NCI-H2227 treated with DMSO at 0.1 percent for 48 hours (cell line): Measurements from ENCODE around the gene IL6ST.
A peak's percentile ranks its signal among the peaks of the same experiment; 100 is the strongest.
"Not testable (repeated sequence)": the region's sequence is repeated elsewhere in the genome, so short reads cannot be mapped to it uniquely, and the experiment has no call there.

Experiments used
- DNase-seq: peaks from one replicate; lab custom pipeline; 2025; lab: John Stamatoyannopoulos, UW

The IL6ST gene

GRCh38 chr5:55994495-55994997, at the start of gene IL6ST:
IL6ST (minus strand) TSS chr5:55994963; CDS start chr5:55976278, 18,685 bp downstream.
- peak; percentile 40 for DNase-seq

DNA sequence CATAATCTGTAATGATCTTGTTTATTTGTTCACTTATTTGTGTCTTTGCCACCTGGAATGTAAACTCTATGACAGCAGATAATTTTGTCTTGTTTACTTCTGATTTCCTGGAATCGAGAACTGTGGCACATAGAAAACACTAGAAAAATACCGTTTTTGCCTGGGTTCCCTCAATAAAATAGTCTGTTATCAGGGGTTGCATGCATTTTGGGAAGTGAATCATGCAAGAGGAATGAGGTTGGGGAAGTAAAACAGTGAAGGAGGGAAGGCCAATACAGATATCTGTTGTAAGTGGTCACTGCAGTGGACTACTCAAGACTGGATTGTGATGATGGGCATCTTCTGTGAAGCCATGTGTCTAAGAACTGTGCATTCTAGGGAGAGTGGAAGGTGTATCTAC, 45.2 kb upstream of the IL6ST start:
- DNase-seq = no peak

DNA sequence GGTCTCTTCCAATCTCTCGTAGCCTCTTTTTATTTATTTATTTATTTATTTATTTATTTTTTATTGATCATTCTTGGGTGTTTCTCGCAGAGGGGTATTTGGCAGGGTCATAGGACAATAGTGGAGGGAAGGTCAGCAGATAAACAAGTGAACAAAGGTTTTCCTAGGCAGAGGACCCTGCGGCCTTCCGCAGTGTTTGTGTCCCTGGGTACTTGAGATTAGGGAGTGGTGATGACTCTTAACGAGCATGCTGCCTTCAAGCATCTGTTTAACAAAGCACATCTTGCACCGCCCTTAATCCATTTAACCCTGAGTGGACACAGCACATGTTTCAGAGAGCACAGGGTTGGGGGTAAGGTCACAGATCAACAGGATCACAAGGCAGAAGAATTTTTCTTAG, 43.4 kb upstream of the IL6ST start:
- DNase-seq = not testable (repeated sequence)

DNA sequence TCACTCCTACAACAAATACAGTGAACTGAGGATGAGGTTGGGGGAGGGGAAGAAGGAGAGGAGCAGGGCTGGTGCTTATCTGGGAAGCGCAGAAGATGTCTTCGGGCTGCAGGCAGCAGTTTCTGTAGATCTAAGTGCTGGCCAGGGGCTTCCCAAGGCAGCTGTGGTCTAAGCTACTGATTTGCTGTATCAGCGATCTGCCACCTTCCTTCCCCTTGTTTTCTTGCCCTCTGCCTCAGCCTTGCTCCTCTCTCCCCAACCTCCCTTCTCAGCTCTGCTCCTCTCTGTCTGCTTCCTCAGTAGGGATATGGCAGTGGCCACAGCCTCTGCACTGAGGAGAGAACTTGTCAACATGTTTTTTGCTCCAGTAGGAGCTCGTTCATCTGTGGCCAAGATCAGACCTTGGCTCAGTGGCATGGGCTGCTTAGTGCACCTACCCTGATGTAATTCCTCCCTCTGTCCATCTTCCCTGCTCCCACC, 42.8 kb upstream of the IL6ST start:
- no peak for DNase-seq

DNA sequence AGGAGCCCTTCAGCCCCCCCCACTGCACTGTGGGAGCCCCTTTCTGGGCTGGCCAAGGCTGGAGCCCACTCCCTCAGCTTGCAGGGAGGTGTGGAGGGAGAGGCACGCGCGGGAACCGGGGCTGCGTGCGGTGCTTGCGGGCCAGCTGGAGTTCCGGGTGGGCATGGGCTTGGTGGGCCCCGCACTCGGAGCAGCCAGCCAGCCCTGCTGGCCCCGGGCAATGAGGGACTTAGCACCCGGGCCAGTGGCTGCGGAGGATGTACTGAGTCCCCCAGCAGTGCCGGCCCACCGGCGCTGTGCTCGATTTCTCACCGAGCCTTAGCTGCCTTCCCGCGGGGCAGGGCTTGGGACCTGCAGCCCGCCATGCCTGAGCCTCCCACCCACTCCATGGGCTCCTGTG, 40.6 kb upstream of the IL6ST start:
- not testable (repeated sequence) for DNase-seq

- DNase-seq = not testable (repeated sequence)
These were observed 35.3 kb upstream of the IL6ST start for GRCh38 chr5:56029871-56030630.

GRCh38 chr5:56029457-56029856, 34.7 kb upstream of the IL6ST start:
- no peak for DNase-seq

GRCh38 chr5:56028708-56029107, 33.9 kb upstream of the IL6ST start:
- no peak for DNase-seq

- DNase-seq = no peak
These were observed 32.1 kb upstream of the IL6ST start for GRCh38 chr5:56026863-56027300.

DNA sequence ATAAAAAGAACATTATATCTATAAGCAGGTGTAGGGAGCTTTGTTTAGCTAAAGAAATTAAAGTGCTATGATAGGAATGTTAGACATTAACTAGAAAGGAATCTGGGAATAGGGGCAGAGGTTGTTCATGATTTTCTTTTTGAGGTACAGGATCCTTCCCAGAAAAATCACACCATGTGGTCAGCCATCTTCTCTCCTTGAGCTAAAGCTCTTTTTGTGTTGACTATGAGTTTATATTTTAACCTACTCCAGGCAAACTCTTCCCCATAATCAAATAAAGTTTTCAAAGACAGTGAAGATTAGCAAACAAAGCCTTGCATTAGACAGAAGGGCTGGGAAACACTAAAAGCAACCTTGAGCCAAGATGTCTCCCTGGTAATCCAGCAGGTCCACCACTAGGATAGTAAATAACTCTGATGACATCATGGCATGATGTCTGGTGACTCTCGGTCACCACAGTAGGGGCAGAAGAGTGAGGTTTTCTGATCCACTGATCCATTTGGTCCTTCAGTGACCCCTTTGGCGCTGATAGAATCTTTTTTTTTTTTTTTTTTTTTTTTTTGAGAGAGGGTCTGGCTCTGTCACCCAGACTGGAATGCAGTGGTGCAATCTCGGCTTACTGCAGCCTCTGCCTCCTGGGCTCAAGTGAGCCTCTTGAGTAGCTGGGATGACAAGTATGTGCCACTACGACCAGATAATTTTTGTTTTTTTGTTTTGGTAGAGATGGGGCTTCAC, 30.6 kb upstream of the IL6ST start:
- no peak for DNase-seq

DNA sequence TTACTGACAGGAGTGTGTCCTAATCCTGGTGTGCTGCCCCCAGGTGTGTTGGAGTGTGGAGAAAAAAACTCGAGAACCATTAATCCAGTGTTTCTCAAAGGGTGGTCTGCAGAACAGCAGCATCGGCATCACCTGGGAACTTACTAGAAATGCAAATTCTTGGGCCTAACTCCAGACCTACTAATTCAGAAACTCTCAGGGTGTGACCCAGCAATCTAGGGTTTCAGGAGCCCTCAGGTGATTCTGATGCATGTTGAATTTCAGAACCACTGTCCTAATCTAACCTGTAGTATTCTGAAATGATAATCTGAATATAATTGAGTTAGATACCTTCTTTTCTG, 30.0 kb upstream of the IL6ST start:
- no peak for DNase-seq

GRCh38 chr5:56023296-56023695, 28.5 kb upstream of the IL6ST start:
- no peak for DNase-seq

- no peak for DNase-seq
These were observed 24.8 kb upstream of the IL6ST start for GRCh38 chr5:56019306-56020272.

GRCh38 chr5:56018832-56019231, 24.1 kb upstream of the IL6ST start:
- no peak for DNase-seq

- DNase-seq = not testable (repeated sequence)
These were observed 19.9 kb upstream of the IL6ST start for GRCh38 chr5:56014701-56015100.

GRCh38 chr5:56013939-56014338, 19.2 kb upstream of the IL6ST start:
- not testable (repeated sequence) for DNase-seq

DNA sequence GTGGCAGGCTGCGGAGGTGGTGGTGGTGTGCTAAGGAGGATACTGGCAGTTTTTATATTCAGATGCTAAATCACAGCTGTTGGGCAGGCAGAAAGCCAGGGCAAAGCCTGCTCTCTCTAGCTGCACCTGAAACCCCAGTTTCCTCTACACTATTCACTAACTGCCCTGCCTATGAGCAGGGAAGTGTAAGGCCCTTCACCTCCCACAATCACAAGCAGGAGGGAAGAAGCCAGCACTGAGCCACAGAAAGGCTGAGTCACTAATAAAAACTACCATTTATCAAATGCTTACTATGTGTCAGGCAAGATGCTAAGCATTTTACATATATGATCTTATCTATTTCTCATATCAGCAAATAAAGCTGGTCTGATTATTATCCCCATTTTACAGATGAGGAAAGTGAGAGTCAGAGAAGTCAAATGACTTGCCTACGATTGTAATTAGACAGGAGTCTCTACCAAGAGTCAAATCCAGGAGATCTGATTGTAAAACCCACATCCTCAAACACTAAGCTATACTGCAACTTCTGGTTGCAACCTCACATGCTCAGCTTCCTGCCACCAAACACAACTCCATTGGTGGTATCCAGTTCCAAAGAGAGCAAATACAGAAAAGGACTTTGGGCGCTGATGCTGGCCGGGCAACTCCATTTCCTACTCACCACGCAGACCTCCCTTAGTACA, 17.7 kb upstream of the IL6ST start:
- DNase-seq = no peak

- DNase-seq = no peak
These were observed 17.1 kb upstream of the IL6ST start for GRCh38 chr5:56011835-56012234.

DNA sequence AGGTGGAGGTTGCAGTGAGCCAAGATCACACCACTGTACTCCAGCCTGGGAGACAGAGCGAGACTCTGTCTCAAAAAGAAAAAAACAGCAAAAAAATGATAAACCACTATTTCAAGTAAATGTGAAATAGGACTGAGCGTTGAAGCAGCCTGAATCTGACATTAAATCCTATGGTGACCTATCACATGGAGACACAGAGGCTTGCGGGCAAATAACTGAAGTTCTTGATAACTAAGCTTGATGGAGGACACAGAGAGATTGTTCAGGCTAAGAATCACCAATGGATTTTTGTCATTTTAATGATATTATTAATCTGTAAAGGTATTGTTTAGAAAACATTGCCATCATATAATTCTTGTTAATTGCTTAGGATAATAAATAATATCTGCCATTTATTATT, 15.7 kb upstream of the IL6ST start:
- no peak for DNase-seq

- DNase-seq = no peak
These were observed 11.8 kb upstream of the IL6ST start for GRCh38 chr5:56006600-56006999.

- DNase-seq = no peak
These were observed 11.3 kb upstream of the IL6ST start for GRCh38 chr5:56006094-56006493.
